Measurements from ENCODE around the gene SRGAP1.
"Not testable (repeated sequence)": the region's sequence is repeated elsewhere in the genome, so short reads cannot be mapped to it uniquely, and the experiment has no call there.

The SRGAP1 gene

DNA sequence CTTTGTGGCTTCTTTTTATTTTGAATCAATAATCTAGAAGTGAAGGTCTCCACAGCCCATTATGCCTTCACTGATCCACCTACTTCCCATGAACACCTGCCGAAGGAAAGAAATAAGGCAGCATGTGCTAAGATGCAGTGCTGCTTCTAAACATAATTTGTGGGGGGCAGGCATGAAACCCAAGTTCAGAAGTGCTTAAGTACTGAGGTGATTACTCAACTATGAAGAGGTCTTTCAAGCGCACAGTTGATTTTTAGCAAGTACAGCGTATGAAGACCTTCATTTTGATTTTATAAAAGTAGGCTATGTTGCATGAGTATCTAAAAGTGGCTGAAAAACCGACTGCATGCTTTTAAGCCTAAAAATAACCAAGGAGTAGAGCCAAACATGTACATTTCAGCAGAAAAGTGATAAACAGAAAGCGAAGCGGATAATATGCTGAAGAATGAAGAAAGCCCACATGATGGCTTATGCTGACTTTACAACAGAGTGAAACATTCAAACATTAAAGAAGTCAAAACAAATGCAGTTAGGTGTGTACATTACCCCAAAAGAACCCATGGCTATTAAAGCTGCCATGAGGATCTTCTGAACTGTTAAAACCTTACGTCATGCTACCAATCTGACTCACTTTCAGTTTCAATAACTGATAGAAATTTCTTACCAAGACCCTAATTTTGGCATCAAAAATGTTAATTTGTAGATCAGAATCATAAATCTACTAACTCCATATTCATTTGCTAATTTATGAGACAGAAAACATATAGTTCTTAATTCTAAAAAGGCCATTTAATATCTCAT lies 348.3 kb downstream of the SRGAP1 start:
- DNase-seq: no peak

- DNase-seq: no peak
These were observed 349.4 kb downstream of the SRGAP1 start for GRCh38 chr12:64193931-64194330.

GRCh38 chr12:64194333-64195149 lies 350.0 kb downstream of the SRGAP1 start:
- DNase-seq: no peak

GRCh38 chr12:64195841-64196240 lies 351.3 kb downstream of the SRGAP1 start:
- not testable (repeated sequence) for DNase-seq

DNA sequence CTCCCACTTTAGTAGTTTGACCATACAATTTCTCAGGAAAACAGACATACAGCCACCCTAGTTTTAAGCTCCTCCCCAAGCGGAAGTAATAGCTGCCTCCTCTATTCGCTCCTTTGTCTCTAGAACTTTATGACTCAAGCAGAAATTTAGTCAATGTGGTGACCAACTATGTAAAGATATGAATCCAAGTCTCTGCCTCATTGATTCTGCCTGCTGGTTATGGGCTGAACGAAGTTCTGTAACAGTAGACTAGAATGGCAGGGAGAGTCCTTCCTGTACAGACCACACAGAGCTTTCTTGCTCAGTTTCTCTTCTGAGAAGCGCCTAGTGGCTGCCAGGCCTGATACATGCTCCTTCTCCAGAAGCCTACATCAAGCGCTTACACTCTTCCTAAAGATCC lies 358.5 kb downstream of the SRGAP1 start:
- DNase-seq: no peak

GRCh38 chr12:64203775-64204174 lies 359.3 kb downstream of the SRGAP1 start:
- DNase-seq: no peak

DNA sequence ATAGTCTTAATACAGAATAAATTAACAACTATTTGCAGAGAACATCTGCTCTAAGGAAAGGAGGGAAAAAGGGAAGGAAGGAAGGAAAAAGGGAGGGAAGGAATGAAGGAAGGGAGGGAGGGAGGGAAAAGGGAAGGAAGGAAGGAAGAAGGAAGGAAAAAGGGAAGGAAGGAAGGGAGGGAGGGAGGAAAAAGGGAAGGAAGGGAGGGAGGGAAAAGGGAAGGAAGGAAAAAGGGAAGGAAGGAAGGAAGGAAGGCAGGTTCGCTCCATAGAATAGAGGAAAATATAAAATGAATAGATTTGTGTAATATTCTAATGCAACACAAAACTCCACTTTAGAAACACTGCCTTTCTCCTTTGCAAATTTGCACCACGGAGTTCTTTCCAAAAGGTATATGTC lies 361.0 kb downstream of the SRGAP1 start:
- no peak for DNase-seq

- DNase-seq: no peak
These were observed 363.0 kb downstream of the SRGAP1 start for GRCh38 chr12:64207453-64207852.
